Mesendoderm (in vitro differentiated cells): ENCODE results near the gene ADAR.

Experiments
- DNase-seq: peaks from one replicate; pipeline ENCODE4 v3.0.0; 2013
- H2AK5ac ChIP-seq: 2 replicates; pipeline ENCODE4 v1.6.1; 2013; ENCODE audit warnings: low read length, inconsistent platforms
- H2BK120ac ChIP-seq: 2 replicates; pipeline ENCODE4 v1.6.1; 2013; ENCODE audit warnings: low read depth, mild to moderate bottlenecking, low read length, moderate library complexity, mixed read lengths
- H2BK15ac ChIP-seq: replicated peaks from 2 replicates; pipeline ENCODE4 v1.6.1; 2013; ENCODE audit warnings: low read depth, mild to moderate bottlenecking, moderate library complexity
- H2BK5ac ChIP-seq: 2 replicates; pipeline ENCODE4 v1.6.1; 2013; ENCODE audit warnings: low read length, inconsistent platforms
- H3K18ac ChIP-seq: 2 replicates; pipeline ENCODE4 v1.6.1; 2013; ENCODE audit warnings: mild to moderate bottlenecking, low read length, mixed read lengths
- H3K23ac ChIP-seq: one replicate; pipeline ENCODE4 v1.6.1; 2013; ENCODE audit warnings: low read length
- H3K27ac ChIP-seq: 2 replicates; pipeline ENCODE4 v1.5.1; 2013; ENCODE audit warnings: low read depth, mild to moderate bottlenecking, inconsistent platforms, low read length, moderate library complexity
- H3K27me3 ChIP-seq: 2 replicates; pipeline ENCODE4 v1.6.1; 2013; ENCODE audit warnings: low read length, control low read depth, mild to moderate bottlenecking, inconsistent platforms; ENCODE audit not compliant: insufficient read depth, poor library complexity
- H3K36me3 ChIP-seq: 2 replicates; pipeline ENCODE4 v1.6.1; 2013; ENCODE audit warnings: low read length, inconsistent platforms; ENCODE audit not compliant: control insufficient read depth, insufficient read depth
- H3K4ac ChIP-seq: one replicate; pipeline ENCODE4 v1.6.1; 2013; ENCODE audit warnings: low read depth, mild to moderate bottlenecking, low read length, moderate library complexity
- H3K4me1 ChIP-seq: 2 replicates; pipeline ENCODE4 v1.6.1; 2013; ENCODE audit warnings: low read depth, low read length, inconsistent platforms; ENCODE audit not compliant: control insufficient read depth
- H3K4me2 ChIP-seq: 2 replicates; pipeline ENCODE4 v1.6.1; 2013; ENCODE audit warnings: low read length
- H3K4me3 ChIP-seq: 2 replicates; pipeline ENCODE4 v1.5.1; 2013; ENCODE audit warnings: mild to moderate bottlenecking, low read length
- H3K56ac ChIP-seq: one replicate; pipeline ENCODE4 v1.6.1; 2013; ENCODE audit warnings: low read length
- H3K79me1 ChIP-seq: 2 replicates; pipeline ENCODE4 v1.6.1; 2013; ENCODE audit warnings: low read length, inconsistent platforms
- H3K79me2 ChIP-seq: 2 replicates; pipeline ENCODE4 v1.6.1; 2013; ENCODE audit warnings: mild to moderate bottlenecking, low read length; ENCODE audit not compliant: control insufficient read depth, insufficient read depth
- H3K9ac ChIP-seq: 2 replicates; pipeline ENCODE4 v1.6.1; 2013; ENCODE audit warnings: low read length, inconsistent platforms
- H4K5ac ChIP-seq: one replicate; pipeline ENCODE4 v1.6.1; 2013; ENCODE audit warnings: low read length
- H4K8ac ChIP-seq: one replicate; pipeline ENCODE4 v1.6.1; 2013; ENCODE audit warnings: low read depth, mild to moderate bottlenecking, control low read depth, low read length, moderate library complexity
- WGBS: extraction: QIAGEN DNeasy Blood & Tissue Kit; methylation state at CpG from one replicate; pipeline ENCODE4 v1.1.7; 2013; ENCODE audit warnings: low lambda C conversion rate, missing lambda C conversion rate; ENCODE audit not compliant: insufficient coverage; ENCODE audit errors: extremely low coverage; 5-methylcytosine and 5-hydroxymethylcytosine counted together

Gene ADAR

DNA sequence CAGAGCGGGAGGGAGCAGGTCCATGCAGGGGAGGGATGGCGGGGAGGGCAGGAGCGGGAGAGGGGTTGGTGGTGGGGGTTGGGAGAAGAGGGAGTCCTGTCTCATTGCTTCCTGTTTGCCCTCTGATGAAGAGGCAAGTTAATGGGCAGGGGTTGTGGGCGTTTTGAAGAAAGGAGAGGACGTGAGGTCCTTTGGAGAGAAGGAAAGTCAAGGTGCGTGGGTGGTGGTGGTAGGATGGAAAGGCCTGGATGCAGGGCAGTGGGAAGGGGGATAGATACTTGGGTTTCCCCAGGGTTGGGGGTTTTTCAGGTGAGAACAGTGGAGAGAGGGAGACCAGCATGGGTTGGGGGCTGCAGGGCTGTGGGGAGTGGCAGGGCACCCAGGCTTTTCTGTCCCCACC is 66.8 kb downstream of the ADAR start:
- Histone ChIP-seq H4K5ac (no peak overlapping the region), H3K36me3 (no peaks in the 10 kb centered on the region), H3K4me1 (no peaks in the 10 kb centered on the region), H3K56ac (no peak overlapping the region), H4K8ac (no peak overlapping the region), H3K27me3 (no peaks in the 10 kb centered on the region), H3K9ac (no peak overlapping the region), H2BK120ac (no peak overlapping the region), H2AK5ac (no peak overlapping the region), H2BK5ac (no peak overlapping the region), H3K18ac (no peak overlapping the region), H3K79me2 (no peaks in the 10 kb centered on the region), H3K4ac (no peak overlapping the region), H3K4me2 (no peak overlapping the region), H2BK15ac (no peak overlapping the region), H3K79me1 (no peaks in the 10 kb centered on the region), H3K27ac (no peak overlapping the region), H3K23ac (no peak overlapping the region), H3K4me3 (no peak overlapping the region)
- no peak for DNase-seq
- 100% methylated on average over 1 of the region's 6 CpGs for WGBS

DNA sequence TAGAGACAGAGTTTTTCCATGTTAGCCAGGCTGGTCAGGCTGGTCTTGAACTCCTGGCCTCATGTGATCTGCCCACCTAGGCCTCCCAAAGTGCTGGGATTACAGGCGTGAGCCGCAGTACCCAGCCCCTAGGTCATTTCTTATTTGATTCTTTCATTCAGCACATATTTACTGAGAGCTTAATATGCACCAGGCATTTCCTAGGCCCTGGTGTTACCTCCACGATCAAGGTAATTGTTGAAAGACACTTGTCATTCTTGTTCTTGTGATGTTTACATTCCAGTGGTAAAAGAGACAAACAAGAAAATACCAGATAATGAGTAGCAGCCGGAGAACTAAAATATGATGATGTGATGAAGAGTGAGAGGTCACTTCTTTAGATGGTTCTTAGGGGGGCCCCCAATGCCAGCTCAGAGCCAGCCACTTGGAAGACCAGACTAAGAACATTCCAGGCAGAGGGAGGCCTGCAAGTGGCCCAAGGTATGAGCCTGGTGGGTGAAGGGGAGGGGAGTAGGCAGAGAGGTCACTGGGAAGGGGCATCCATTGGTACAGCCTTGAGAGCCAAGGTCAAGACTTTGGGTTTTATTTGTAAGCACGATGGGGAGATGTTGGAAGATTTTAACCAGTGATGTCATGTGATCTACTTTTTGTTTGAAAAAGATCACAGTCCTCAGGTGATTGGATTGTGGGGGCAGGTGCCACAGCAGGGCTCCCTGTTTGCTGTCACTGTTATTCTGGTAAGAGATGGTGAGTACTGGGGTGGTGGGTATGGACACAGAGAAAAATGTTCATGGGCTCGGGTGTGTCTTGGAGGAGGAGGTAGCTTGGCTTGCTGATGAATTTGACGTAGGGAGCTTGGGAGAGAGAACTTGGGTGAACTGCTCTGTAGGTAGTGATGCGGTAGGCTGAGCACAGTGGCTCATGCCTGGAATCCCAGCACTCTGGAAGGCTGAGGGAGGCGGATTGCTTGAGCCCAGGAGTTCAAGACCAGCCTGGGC is 68.2 kb downstream of the ADAR start:
- Histone ChIP-seq H2BK15ac (no peak overlapping the region), H3K23ac (no peak overlapping the region), H3K79me2 (no peaks in the 10 kb centered on the region), H3K4me2 (no peak overlapping the region), H3K79me1 (no peaks in the 10 kb centered on the region), H3K4me3 (no peak overlapping the region), H2BK120ac (no peak overlapping the region), H2AK5ac (no peak overlapping the region), H3K18ac (no peak overlapping the region), H3K27ac (no peak overlapping the region), H2BK5ac (no peak overlapping the region), H4K8ac (no peak overlapping the region), H3K36me3 (no peaks in the 10 kb centered on the region), H3K4me1 (no peaks in the 10 kb centered on the region), H4K5ac (no peak overlapping the region), H3K56ac (no peak overlapping the region), H3K9ac (no peak overlapping the region), H3K4ac (no peak overlapping the region), H3K27me3 (no peaks in the 10 kb centered on the region)
- WGBS = no CpG with 5 or more reads among the region's 9 CpGs
- no peak for DNase-seq

DNA sequence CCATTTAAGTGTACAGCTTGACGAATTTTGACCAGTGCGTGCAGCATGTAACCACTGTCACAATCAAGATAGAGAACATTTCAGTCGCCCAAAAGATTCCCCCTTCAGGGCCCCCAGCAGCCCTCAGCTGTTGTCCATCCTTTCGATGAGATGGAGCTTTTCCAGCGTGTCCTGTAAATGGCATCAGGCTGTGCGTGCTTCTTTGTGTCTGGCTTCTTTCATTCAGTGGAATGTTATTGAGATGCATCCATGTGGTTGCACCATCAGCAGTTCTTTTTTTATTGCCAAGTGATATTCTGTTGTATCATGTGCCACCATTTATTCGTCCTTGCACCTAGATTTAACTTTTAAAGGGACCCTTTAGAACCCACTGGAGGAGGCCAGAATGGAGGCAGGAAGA is 71.4 kb downstream of the ADAR start:
- Histone ChIP-seq H3K79me2 (no peaks in the 10 kb centered on the region), H2BK5ac (no peak overlapping the region), H4K5ac (no peak overlapping the region), H3K18ac (no peak overlapping the region), H3K27ac (no peak overlapping the region), H3K56ac (no peak overlapping the region), H3K36me3 (no peaks in the 10 kb centered on the region), H2AK5ac (no peak overlapping the region), H3K4me3 (no peak overlapping the region), H3K27me3 (no peaks in the 10 kb centered on the region), H2BK120ac (no peak overlapping the region), H4K8ac (no peak overlapping the region), H3K9ac (no peak overlapping the region), H2BK15ac (no peak overlapping the region), H3K4ac (no peak overlapping the region), H3K4me1 (no peaks in the 10 kb centered on the region), H3K79me1 (no peaks in the 10 kb centered on the region), H3K4me2 (no peak overlapping the region), H3K23ac (no peak overlapping the region)
- WGBS = no CpG with 5 or more reads among the region's 7 CpGs
- DNase-seq = no peak

DNA sequence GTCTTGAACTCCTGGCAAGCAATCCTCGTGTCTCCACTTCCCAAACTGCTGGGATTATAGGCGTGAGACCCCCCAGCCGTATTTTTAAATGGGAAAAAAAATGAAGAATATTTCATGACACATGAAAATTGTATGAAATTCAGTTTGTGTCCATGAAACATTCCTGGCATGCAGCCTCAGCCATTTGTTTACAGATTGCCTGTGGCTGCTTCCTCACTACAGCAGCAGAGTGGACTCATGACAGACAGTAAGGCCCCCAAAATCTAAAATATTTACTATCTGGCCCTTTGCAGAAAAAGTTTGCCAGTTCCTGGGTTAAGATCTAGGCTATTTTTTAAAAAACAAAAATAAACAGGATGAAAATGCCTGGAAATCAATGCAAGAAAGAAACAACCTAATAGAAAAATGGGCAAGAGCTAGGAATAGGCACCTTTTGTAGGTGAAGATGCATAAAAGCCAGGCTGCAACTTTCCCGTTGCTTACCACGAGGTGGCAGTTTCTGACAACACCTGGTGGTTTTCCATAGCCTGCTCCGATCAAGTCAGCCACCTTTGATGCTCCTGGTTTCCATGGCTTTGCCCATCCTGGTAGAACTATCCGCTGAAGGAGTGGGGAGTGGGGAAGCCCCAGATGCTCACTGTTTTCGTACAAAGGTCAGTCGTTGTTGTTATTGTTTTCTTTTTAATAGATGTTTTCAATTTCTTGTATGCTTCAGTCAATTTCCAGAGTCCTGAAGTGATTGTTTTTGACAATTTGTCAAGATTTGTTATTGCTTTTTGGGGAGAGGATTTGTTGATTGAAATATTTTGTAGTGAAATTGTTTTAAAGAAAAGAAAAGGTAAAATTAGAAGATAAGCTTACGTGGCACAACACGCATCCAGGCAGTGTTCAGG is 73.8 kb downstream of the ADAR start:
- Histone ChIP-seq H2BK5ac (no peak overlapping the region), H3K9ac (no peak overlapping the region), H2BK15ac (no peak overlapping the region), H3K4ac (no peak overlapping the region), H4K8ac (no peak overlapping the region), H2AK5ac (no peak overlapping the region), H3K56ac (no peak overlapping the region), H3K79me1 (no peaks in the 10 kb centered on the region), H3K36me3 (no peaks in the 10 kb centered on the region), H3K27me3 (no peaks in the 10 kb centered on the region), H3K18ac (no peak overlapping the region), H3K4me1 (no peaks in the 10 kb centered on the region), H2BK120ac (no peak overlapping the region), H3K27ac (no peak overlapping the region), H3K23ac (no peak overlapping the region), H3K4me2 (no peak overlapping the region), H4K5ac (no peak overlapping the region), H3K79me2 (no peaks in the 10 kb centered on the region), H3K4me3 (no peak overlapping the region)
- 100% methylated on average over 1 of the region's 11 CpGs for WGBS
- peak; percentile 83 for DNase-seq
